SU-DHL-6 (cell line): ENCODE results near the gene SMYD1.

Source experiments
- EZH2phosphoT487 ChIP-seq: fragments of 200-600 bp; sonication (generic), shearing (Covaris generic); conservative IDR thresholded peaks from 2 replicates; pipeline ENCODE4 v1.6.1; 2018; ENCODE audit warnings: mild to moderate bottlenecking, antibody characterized with exemption, low read length, moderate library complexity, mixed read lengths
- TF ChIP-seq, protein P1 (sequence below): fragments of 200-600 bp; sonication (generic); IDR thresholded peaks from one replicate; pipeline ENCODE4 v1.5.1; 2017; ENCODE audit warnings: antibody characterized with exemption, mild to moderate bottlenecking, low read length, moderate library complexity; ENCODE audit not compliant: insufficient read depth, poor library complexity, severe bottlenecking

DNA sequence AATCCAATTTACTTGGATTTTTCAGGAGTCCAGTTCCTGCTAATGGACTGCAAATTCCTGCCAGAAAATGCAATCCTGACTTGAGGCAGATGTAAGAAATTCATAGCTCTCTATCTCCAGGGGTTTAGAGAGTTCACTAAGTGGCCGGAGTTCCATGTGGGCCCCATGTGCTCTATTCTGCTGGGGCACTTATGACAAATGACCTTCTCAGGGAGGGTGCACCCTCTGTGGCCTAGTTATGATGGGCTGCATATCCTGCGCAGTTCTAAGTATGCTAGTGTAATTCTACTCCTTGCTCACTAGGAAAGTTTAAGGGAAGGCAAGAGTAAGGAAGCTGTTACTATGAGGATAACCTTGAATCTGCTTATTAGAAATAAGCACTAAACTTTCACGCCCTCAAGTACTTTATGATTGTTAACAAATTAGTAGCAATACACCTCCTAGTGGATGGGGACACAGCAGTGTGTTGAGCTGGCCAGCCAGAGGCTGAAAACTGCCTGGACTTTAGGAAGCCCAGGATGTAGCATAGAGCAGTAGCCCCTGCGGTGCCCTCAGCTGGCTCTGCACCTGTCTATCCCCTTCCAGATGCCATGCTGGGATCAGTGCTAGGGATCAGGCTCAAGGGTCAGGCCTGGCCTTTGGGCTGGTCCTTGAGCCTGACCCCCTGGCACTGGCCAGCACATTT is 14.4 kb downstream of the SMYD1 start:
- TF ChIP-seq EZH2phosphoT487 = no peak
- TF ChIP-seq, protein P1, sequence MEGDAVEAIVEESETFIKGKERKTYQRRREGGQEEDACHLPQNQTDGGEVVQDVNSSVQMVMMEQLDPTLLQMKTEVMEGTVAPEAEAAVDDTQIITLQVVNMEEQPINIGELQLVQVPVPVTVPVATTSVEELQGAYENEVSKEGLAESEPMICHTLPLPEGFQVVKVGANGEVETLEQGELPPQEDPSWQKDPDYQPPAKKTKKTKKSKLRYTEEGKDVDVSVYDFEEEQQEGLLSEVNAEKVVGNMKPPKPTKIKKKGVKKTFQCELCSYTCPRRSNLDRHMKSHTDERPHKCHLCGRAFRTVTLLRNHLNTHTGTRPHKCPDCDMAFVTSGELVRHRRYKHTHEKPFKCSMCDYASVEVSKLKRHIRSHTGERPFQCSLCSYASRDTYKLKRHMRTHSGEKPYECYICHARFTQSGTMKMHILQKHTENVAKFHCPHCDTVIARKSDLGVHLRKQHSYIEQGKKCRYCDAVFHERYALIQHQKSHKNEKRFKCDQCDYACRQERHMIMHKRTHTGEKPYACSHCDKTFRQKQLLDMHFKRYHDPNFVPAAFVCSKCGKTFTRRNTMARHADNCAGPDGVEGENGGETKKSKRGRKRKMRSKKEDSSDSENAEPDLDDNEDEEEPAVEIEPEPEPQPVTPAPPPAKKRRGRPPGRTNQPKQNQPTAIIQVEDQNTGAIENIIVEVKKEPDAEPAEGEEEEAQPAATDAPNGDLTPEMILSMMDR = no peak
